Liver (tissue), 9 donors: ENCODE results near the gene SYPL1. TPM values are rescaled to one million over a fixed set of nuclear protein-coding genes. Genes with fewer than 3 reads are reported as not detected.

ENCODE experiments used
- DNase-seq: peaks from one replicate; pipeline ENCODE4 v3.0.0-alpha.2; 2017; ENCODE audit warnings: low spot score
- H3K27ac ChIP-seq, 2 donors: one replicate each; pipeline ENCODE4 v1.7.0; 2013; ENCODE audit warnings: inconsistent platforms in 2 of 2, low read length in 2 of 2, control low read depth in 1 of 2, low read depth in 1 of 2, mild to moderate bottlenecking in 1 of 2
- H3K27me3 ChIP-seq, 4 donors: one replicate each; pipeline versions ENCODE4 v1.6.1 to v1.7.0; 2013; ENCODE audit warnings: low read length in 3 of 4, inconsistent platforms in 1 of 4, mild to moderate bottlenecking in 1 of 4, moderate library complexity in 1 of 4; ENCODE audit not compliant: control insufficient read depth in 4 of 4, insufficient read depth in 4 of 4
- H3K36me3 ChIP-seq, 4 donors: one replicate each; pipeline versions ENCODE4 v1.6.1 to v1.7.0; 2013; ENCODE audit warnings: low read length in 3 of 4, mild to moderate bottlenecking in 3 of 4, low read depth in 1 of 4, moderate library complexity in 1 of 4; ENCODE audit not compliant: control insufficient read depth in 4 of 4, insufficient read depth in 3 of 4
- H3K4me1 ChIP-seq, 4 donors: one replicate each; pipeline versions ENCODE4 v1.6.1 to v1.7.0; 2013; ENCODE audit warnings: low read length in 3 of 4, mild to moderate bottlenecking in 3 of 4, moderate library complexity in 1 of 4; ENCODE audit not compliant: control insufficient read depth in 4 of 4, insufficient read depth in 4 of 4
- H3K4me3 ChIP-seq, 3 donors: one replicate each; pipeline versions ENCODE4 v1.6.1 to v1.7.0; 2013; ENCODE audit warnings: low read length in 3 of 3, control low read depth in 1 of 3, low read depth in 1 of 3, mild to moderate bottlenecking in 1 of 3
- H3K9ac ChIP-seq, 2 donors: one replicate each; pipeline ENCODE4 v1.7.0; 2013; ENCODE audit warnings: low read length in 2 of 2, mild to moderate bottlenecking in 2 of 2, moderate library complexity in 2 of 2, control low read depth in 1 of 2, low read depth in 1 of 2
- H3K9me3 ChIP-seq, 4 donors: one replicate each; pipeline versions ENCODE4 v1.6.1 to v1.7.0; 2013; ENCODE audit warnings: low read length in 3 of 4; ENCODE audit not compliant: control insufficient read depth in 4 of 4
- ATF3 ChIP-seq: IDR thresholded peaks from 2 replicates; pipeline ENCODE4 v1.6.1; 2016; ENCODE audit warnings: antibody characterized with exemption
- CTCF ChIP-seq: fragments of 150-350 bp; IDR thresholded peaks from 2 replicates; pipeline ENCODE4 v1.5.1; 2017; ENCODE audit warnings: improper control_type of control experiment, low read depth, low read length; ENCODE audit not compliant: missing input control
- EGR1 ChIP-seq, 2 donors: IDR thresholded peaks; 2 replicates each; pipeline ENCODE4 v1.6.1; 2016 to 2018; ENCODE audit warnings: antibody characterized with exemption in 2 of 2, low read depth in 2 of 2
- FOXA1 ChIP-seq: IDR thresholded peaks from 2 replicates; pipeline ENCODE4 v1.6.1; 2016; ENCODE audit warnings: antibody characterized with exemption
- FOXA2 ChIP-seq: IDR thresholded peaks from 2 replicates; pipeline ENCODE4 v1.6.1; 2016; ENCODE audit warnings: antibody characterized with exemption
- GABPA ChIP-seq, 2 donors: IDR thresholded peaks in 1 of 2; conservative IDR thresholded peaks in 1 of 2; 2 replicates each; pipeline ENCODE4 v1.6.1; 2016; ENCODE audit warnings: antibody characterized with exemption in 2 of 2, mild to moderate bottlenecking in 1 of 2, moderate library complexity in 1 of 2
- HNF4A ChIP-seq, 2 donors: conservative IDR thresholded peaks; 2 replicates each; pipeline ENCODE4 v1.6.1; 2016; ENCODE audit warnings: antibody characterized with exemption in 2 of 2, mild to moderate bottlenecking in 2 of 2
- HNF4G ChIP-seq: IDR thresholded peaks from 2 replicates; pipeline ENCODE4 v1.6.1; 2016; ENCODE audit warnings: antibody characterized with exemption
- JUND ChIP-seq, 2 donors: IDR thresholded peaks; 2 replicates each; pipeline ENCODE4 v1.6.1; 2016; ENCODE audit warnings: antibody characterized with exemption in 2 of 2
- MAX ChIP-seq: IDR thresholded peaks from 2 replicates; pipeline ENCODE4 v1.6.1; 2016; ENCODE audit warnings: antibody characterized with exemption
- NR2F2 ChIP-seq: IDR thresholded peaks from 2 replicates; pipeline ENCODE4 v1.6.1; 2016; ENCODE audit warnings: antibody characterized with exemption
- RAD21 ChIP-seq, 2 donors: IDR thresholded peaks; 2 replicates each; pipeline ENCODE4 v1.6.1; 2016; ENCODE audit warnings: antibody characterized with exemption in 2 of 2, mild to moderate bottlenecking in 2 of 2
- REST ChIP-seq: IDR thresholded peaks from 2 replicates; pipeline ENCODE4 v1.6.1; 2016; ENCODE audit warnings: antibody characterized with exemption, mild to moderate bottlenecking
- RXRA ChIP-seq, 2 donors: IDR thresholded peaks; 2 replicates each; pipeline ENCODE4 v1.6.1; 2017 to 2018; ENCODE audit warnings: antibody characterized with exemption in 2 of 2, mild to moderate bottlenecking in 1 of 2
- SP1 ChIP-seq: IDR thresholded peaks from 2 replicates; pipeline ENCODE4 v1.6.1; 2018; ENCODE audit warnings: antibody characterized with exemption, mild to moderate bottlenecking
- TAF1 ChIP-seq: conservative IDR thresholded peaks from 2 replicates; pipeline ENCODE4 v1.6.1; 2016; ENCODE audit warnings: antibody characterized with exemption, mild to moderate bottlenecking
- YY1 ChIP-seq: IDR thresholded peaks from 2 replicates; pipeline ENCODE4 v1.6.1; 2016; ENCODE audit warnings: antibody characterized with exemption, mild to moderate bottlenecking
- WGBS: extraction: QIAGEN DNeasy Blood & Tissue Kit; methylation state at CpG from one replicate; pipeline ENCODE4 v1.1.7; 2013; 5-methylcytosine and 5-hydroxymethylcytosine counted together
- polyA plus RNA-seq, 2 donors: library from polyadenylated mRNA; stranded (reverse) in 1 of 2; unstranded in 1 of 2; fragments of 200-250 nt in 1 of 2; fragments of >200 nt in 1 of 2; fragmentation: Nextera tagmentation in 1 of 2; extraction: Ambion mirVana in 1 of 2; gene quantifications; one replicate each; pipeline versions ENCODE4 v1.2.1 to v1.2.3, GENCODE V29; 2013 to 2015
- total RNA-seq, 2 donors: library from RNA; depleted of rRNA; stranded (reverse); fragments of >200 nt; gene quantifications; one replicate each; pipeline ENCODE4 v1.2.3, GENCODE V29; 2014
- donor health status: healthy.
- donor health status: healthy.
- donor health status: healthy.
- donor health status: healthy.
- donor health status: healthy.

The SYPL1 gene
- total and polyA plus RNA-seq, 4 donors: 25.5 to 41.2 (median 28.8) TPM

GRCh38 chr7:106054971-106055532 is 57.1 kb downstream of the SYPL1 start:
- H3K4me1 ChIP-seq: peaks cover 0 to 2% (median 0%) of the 10 kb centered on the region in 4 donors
- H3K27me3 ChIP-seq: no peaks in the 10 kb centered on the region
- no peaks in the 10 kb centered on the region for H3K9me3 ChIP-seq
- no peak overlapping the region for H3K4me3 ChIP-seq
- H3K27ac ChIP-seq: no peak overlapping the region
- 87% methylated on average over 7 of the region's 7 CpGs for WGBS
- H3K36me3 ChIP-seq: no peaks in the 10 kb centered on the region
- DNase-seq: no peak
- TF ChIP-seq MAX (no peak), CTCF (peak; percentile 1), EGR1 (IDR thresholded peaks at IDR 0.05; ENCODE audit: low read depth in 2 of 2) (no peak), JUND (IDR thresholded peaks at IDR 0.05) (no peak), GABPA (IDR thresholded peaks at IDR 0.05 in 1 of 2, conservative IDR thresholded peaks at IDR 0.05 in 1 of 2) (no peak), REST (no peak)
- no peak overlapping the region for H3K9ac ChIP-seq

- no peak for TF ChIP-seq SP1
- TF ChIP-seq YY1: no peak
- no peak for TF ChIP-seq HNF4A (conservative IDR thresholded peaks at IDR 0.05)
- TF ChIP-seq RXRA (IDR thresholded peaks at IDR 0.05): no peak
- no peak for TF ChIP-seq NR2F2
- no peak for TF ChIP-seq ATF3
- no peak for TF ChIP-seq RAD21 (IDR thresholded peaks at IDR 0.05)
- TF ChIP-seq JUND (IDR thresholded peaks at IDR 0.05): no peak
- no peak for TF ChIP-seq HNF4G
- TF ChIP-seq TAF1: no peak
- no peak for TF ChIP-seq MAX
- no peak for TF ChIP-seq REST
- no peak for TF ChIP-seq FOXA1
- no peak for TF ChIP-seq CTCF
- TF ChIP-seq FOXA2: no peak
- TF ChIP-seq GABPA (IDR thresholded peaks at IDR 0.05 in 1 of 2, conservative IDR thresholded peaks at IDR 0.05 in 1 of 2): no peak
- peaks cover 0 to 2% (median 0%) of the 10 kb centered on the region in 4 donors for H3K4me1 ChIP-seq
- no peaks in the 10 kb centered on the region for H3K9me3 ChIP-seq
- no peaks in the 10 kb centered on the region for H3K36me3 ChIP-seq
- no peak overlapping the region for H3K4me3 ChIP-seq
- WGBS: 95% methylated on average over 11 of the region's 11 CpGs
- no peak overlapping the region for H3K9ac ChIP-seq
- H3K27me3 ChIP-seq: no peaks in the 10 kb centered on the region
- no peak for DNase-seq
- no peak overlapping the region for H3K27ac ChIP-seq
Observed at GRCh38 chr7:106054156-106054910, 57.8 kb downstream of the SYPL1 start.
